Retinal pigment epithelial cell (primary cell): Measurements from ENCODE around the gene SURF2.

ENCODE experiments used
- DNase-seq: peaks from one replicate; pipeline ENCODE4 v3.0.0-alpha.2; 2010; ENCODE audit warnings: low read depth
- H3K4me3 ChIP-seq: 2 replicates; pipeline ENCODE4 v1.5.1; 2011; ENCODE audit warnings: mild to moderate bottlenecking, low read length, control low read depth, moderate library complexity
- TF ChIP-seq, protein P1 (sequence below): conservative IDR thresholded peaks from 2 replicates; pipeline ENCODE4 v1.5.1; 2011; ENCODE audit warnings: low read depth, low read length, control low read depth, inconsistent platforms

The SURF2 gene

DNA sequence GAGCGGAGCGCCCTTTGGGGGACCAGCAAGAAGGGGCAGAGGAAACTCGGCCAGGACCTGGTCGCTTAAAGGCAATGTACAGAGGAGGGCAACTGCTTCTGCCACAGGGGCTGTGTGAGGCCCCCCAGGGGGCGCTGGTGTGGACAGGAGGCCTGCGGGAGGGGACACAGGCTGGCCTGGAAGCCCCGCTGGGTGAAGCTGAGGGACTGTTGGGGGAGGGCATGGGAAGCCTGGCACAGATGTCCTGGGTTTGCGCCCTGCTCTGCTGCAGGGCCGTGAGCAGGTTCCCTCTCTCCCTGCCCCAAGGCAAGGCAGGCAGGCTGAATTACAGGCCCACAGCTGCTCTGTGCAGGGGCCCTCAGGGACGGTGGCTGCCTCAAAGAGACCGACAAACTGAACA lies 13.8 kb upstream of the SURF2 start:
- TF ChIP-seq, protein P1, sequence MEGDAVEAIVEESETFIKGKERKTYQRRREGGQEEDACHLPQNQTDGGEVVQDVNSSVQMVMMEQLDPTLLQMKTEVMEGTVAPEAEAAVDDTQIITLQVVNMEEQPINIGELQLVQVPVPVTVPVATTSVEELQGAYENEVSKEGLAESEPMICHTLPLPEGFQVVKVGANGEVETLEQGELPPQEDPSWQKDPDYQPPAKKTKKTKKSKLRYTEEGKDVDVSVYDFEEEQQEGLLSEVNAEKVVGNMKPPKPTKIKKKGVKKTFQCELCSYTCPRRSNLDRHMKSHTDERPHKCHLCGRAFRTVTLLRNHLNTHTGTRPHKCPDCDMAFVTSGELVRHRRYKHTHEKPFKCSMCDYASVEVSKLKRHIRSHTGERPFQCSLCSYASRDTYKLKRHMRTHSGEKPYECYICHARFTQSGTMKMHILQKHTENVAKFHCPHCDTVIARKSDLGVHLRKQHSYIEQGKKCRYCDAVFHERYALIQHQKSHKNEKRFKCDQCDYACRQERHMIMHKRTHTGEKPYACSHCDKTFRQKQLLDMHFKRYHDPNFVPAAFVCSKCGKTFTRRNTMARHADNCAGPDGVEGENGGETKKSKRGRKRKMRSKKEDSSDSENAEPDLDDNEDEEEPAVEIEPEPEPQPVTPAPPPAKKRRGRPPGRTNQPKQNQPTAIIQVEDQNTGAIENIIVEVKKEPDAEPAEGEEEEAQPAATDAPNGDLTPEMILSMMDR, result peak; percentile 27
- H3K4me3 ChIP-seq, result no peak overlapping the region

DNA sequence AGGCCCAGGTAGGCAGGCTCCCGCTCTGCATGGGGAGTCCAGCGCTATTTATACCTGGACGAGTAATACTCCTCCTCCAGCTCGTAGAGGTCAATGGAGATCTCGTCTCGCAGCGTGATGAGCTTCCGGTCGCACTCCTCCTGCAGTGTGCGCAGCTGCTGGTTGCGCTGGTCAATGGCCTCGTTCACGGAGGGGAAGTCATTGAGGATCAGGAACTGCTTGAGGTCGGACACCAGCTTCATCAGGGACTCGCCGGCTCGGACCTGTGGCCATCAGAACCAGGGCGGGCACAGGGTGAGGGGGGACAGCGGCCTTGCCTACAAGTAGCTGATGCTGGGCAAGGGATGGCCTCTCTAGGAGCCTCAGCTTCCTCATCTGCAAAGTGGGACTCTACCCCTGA lies 12.3 kb upstream of the SURF2 start:
- DNase-seq, result no peak
- H3K4me3 ChIP-seq, result no peak overlapping the region
- TF ChIP-seq, protein P1, result no peak

More for the DNA sequence above, 13.8 kb upstream of the SURF2 start:
- DNase-seq, result no peak

DNA sequence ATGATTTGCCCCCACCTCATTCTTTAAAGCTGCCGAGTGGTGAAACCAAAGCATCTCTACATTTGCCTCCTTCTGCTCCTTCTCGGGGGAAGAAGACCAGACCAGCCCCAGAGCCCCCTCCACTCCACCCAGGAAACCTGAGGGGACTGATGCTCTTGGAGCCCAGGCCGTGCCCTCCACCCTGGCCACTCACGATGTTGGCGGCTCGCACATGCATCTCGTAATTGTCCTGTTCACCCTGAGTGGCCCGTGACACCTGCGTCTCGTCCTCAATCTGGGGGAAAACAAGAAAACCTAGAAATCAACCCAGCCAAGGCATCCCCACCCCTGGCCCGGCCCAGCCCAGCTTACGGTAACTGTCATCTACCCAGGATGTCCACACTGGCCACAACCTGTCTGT lies 11.4 kb upstream of the SURF2 start:
- H3K4me3 ChIP-seq, result no peak overlapping the region
- no peak for DNase-seq
- TF ChIP-seq, protein P1, result no peak

DNA sequence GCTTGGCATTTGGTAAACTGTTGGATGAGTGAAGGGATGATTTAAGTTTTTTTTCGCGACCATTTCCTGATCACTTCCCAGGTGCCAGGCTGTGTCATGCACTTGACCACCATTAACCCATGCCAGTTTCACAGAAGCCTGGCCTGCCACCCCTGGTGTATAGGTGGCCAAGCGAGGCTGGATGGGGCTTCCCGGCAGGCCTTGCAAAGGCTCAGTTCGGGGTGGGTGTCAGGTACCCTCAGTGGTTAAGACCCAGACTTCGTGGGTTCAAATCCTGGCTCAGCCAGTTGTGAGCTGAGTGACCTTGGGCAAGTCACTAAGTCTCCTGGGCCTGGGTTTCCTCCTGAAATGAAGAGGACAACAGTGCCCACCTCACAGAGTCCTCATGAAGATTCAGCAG lies 10.8 kb upstream of the SURF2 start:
- TF ChIP-seq, protein P1, result no peak
- H3K4me3 ChIP-seq, result no peak overlapping the region
- DNase-seq, result no peak

DNA sequence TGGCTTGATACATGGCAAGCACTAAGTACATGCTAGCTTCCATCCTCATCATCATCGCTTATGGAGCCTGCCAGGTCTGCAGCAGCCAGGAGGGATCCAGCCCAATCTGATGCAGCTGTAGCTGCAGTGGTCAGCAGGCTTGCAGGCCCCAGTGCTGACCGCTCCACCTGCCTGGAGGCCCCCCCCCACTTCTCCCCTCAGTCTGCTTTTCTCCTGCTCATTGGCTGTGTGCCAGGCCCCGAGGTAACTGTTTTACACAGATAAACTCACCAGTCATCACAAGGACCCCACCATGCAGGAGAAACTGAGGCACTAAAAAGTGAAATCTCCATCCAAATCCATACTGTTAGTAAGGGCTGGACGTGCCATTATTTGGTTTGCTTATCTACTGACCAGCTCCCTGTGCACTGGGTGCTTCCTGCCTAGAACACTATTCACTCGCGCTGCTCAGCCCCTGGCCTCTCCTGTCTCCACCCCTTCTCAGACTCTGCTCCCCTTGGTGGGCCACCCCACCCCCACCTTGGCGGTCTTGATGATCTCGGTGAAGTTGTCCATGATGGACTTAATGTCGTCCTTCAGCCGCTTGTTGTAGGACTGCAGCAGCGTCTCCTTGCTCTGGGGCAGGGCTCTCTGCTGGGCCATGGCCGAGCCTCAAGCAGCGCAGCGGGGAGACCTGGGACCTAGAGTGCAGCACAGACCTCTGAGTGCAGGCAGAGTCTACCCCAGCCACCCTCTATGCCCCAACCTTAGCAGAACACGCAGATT lies 10.1 kb upstream of the SURF2 start:
- TF ChIP-seq, protein P1, result no peak
- H3K4me3 ChIP-seq, result peak overlapping the region; percentile 100
- no peak for DNase-seq

DNA sequence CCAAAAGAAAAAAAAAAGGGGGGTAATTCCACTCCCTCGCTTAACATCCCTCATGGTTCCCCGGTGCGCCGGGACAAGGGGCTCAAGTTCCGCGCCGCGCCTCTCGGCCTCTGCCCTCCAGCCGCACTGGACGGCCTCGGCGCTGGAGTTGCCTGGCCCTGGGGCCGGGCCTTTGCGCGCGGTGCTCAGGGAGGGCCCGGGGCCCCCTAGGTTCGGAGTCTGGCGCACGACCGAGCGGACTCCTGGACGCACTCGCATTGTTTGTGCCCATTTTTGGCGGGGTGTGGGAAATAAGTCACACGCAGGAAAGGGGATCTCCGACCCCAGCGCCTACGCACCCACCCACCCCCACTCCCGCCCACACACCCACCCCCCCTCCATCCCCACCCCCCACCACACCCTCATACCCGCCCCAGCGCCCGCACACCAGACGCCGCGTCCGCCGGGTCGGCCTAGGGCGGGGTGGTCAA lies 8.8 kb upstream of the SURF2 start:
- peak overlapping the region; percentile 100 for H3K4me3 ChIP-seq
- no peak for DNase-seq
- TF ChIP-seq, protein P1, result no peak
